ENCODE results near the gene FAM120AOS.

The FAM120AOS gene

DNA sequence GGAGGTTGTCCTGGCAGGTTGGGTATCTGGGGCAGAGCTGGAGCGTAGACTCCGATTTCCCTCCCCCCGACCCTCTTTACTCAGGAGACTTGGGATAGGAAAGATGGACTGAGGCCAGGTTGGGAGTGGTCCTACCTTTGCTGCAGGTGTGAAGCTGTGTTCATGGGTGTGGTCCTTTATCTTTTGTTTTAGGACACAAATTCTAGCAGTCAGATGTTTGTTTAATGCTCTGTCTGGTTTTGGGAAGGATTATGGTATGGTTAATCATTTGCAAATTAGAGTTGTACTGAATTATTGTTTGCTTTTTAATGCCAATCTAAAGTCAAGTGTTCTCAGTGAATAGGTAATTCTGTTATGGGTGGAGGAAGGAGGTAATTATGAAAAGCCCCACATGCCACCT lies 14.1 kb upstream of the FAM120AOS start:
- in situ Hi-C loops (cut with HindIII; ENCODE audit: low sequenced_read_pairs): no loop called here

DNA sequence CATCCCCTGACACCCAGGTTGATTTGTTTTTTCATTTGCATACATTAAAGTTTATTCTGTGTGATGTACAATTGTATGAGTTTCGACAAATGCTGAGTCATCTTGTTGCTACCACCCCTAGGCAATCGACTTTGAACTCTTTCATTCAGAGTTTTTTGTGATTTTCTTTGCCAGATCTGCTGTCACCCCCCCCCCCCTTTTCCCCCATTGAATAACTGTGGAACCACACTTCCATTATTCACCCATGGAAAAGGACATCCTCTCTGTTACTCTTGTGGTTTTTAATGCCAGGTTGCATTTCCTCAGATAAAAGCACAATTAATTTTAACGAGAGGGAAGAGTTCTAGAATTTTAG lies 13.7 kb upstream of the FAM120AOS start:
- in situ Hi-C loops (cut with HindIII; ENCODE audit: low sequenced_read_pairs): no loop called here

DNA sequence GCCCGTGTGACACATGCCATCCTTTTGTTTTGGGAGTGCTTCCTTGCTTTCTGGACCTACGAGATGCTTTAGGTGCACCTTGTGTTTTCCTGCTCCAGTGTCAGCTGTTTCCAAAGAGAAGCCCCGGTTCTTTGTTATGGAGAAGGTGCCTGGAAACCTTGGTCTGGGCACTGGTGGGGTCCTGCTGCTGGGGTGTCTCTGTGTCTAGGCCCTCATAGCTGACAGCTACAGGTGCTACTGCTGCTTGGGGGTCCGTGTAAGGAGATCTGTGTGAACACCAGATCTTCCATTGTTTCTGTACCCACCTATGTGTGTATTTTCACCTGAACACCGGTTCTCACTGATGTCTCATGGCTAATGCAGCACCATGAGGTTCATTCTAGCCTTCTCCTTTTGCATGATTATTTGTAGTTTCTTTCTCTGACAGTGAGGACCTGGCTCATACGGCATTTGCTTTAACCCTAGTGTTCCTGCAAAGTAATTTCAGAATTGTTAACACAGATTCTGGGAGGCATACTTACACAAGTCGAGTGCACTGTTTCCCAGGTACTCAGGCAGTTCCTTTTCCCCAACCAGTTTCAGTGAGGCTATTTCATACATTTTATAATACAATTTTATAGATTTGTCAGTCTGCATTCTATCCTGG lies 13.2 kb upstream of the FAM120AOS start:
- in situ Hi-C loops (cut with HindIII; ENCODE audit: low sequenced_read_pairs): no loop called here

DNA sequence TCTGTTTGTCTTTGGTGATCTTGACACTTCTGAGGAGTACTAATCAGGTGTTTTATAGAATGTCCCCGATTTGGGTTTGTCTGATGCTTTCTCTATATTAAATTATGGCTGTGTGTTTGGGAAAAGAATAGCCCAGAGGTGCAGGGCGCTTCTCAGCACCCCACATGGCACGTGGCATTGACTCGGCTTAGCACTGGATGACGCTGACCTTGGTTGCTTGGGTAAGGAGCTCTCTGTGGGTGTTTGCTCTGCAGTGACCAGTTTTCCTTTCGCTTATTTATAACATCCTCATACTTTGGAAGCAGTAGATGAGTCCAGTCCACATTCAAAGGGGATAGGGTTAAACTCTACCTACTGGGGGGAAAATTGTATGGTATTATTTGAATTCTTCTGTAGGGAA lies 12.5 kb upstream of the FAM120AOS start:
- in situ Hi-C loops (cut with HindIII; ENCODE audit: low sequenced_read_pairs): no loop called here

DNA sequence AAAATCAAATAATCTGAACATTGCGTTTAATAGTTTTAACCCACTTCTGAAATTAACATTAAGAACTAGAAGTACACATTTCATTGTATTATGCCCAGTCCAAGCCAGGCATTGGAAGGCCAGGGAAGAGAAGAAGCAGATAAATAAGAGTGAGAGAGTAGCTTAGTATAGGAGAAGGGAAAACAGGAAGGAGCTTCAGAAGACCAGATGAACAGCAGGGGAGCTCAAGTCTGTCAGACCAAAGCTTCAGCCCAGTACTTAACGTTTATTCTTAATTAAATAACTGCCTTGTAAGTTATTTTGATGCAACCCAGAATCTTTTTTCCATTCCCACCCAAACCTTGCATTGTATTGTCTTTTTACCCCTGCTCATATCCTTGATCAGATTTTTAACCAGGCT lies 11.5 kb upstream of the FAM120AOS start:
- in situ Hi-C loops (cut with HindIII; ENCODE audit: low sequenced_read_pairs): no loop called here

DNA sequence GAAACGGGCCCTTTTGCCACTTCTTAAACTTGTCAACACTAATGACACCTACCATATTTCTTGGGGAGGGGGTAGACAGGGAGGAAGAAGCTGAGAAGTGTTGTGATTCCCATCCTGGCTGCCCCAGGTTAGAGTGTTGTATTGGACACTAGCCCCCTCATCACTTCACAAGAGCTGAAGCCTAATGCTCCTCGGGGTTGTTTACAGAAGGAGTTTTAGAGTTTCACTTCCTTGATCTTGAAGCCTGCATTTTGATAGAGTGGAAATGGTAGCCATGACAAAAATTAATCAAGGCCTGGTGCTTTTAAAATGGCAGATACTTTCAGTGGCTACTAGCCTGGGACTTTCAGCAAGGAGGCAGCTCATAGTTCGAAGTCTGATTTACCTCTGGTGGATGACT lies 11.0 kb upstream of the FAM120AOS start:
- in situ Hi-C loops (cut with HindIII; ENCODE audit: low sequenced_read_pairs): no loop called here

DNA sequence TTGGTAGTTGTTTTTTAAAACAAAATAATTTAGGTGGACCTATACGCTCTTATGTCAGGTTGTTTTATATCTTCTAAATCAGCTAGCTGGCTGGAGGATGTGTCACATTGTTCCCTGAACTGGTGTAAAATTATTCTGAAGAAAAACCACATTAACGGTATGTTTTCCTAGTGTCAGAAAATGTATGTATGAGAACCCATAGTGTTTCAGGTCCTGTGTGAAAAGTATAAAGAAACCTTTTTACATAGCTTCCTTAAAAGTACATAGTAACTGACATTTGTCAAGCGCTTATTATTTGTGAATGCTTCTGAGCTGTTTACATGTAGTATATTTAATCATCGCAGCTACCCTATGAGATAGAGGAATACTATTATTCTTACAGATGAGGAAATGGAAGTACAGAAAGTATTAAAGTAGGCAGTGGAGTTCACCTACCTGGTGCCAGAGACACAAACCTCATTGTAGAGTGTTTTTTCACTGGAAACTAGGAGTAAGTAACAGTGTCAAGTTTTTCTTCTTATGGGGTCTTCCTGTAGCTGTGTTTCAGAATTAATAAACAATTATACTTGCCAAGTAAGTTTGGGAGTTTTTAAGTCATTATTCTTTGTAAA lies 10.4 kb upstream of the FAM120AOS start:
- in situ Hi-C loops (cut with HindIII; ENCODE audit: low sequenced_read_pairs): no loop called here

DNA sequence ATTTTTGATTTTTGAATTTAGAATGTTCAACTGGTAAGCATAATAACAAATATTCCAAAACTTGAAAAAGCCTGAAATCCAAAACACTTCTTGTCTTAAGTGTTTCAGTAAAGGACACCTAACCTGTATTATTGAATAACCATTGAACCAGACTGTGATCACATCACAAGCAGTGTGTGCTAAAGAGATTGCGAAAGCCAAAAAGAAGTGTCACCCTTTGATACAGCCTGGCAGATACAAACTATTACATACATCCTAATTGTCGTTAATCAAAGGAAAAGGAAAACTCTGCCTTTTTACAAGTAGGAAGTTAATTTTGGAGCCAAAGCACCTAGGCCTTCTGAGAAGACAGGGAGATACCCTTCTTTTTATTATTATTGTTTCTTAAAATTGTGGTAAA lies 8.4 kb upstream of the FAM120AOS start:
- in situ Hi-C loops (cut with HindIII; ENCODE audit: low sequenced_read_pairs): no loop called here

DNA sequence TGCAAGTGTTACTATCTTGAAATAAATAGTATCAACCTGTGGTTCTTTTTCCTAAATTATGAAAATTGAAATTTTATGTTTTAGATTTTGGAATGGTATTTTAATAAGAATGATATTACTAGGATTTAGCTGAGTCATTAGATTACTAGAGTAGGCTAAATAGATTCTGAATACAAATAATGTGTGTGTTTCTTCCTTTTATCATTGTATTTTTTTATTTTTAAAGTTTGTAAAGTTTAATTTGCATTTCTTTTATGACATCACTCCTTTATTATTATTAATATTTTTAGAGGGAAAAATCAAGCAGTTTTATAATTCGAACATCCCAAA lies 8.0 kb upstream of the FAM120AOS start:
- in situ Hi-C loops (cut with HindIII; ENCODE audit: low sequenced_read_pairs): no loop called here

DNA sequence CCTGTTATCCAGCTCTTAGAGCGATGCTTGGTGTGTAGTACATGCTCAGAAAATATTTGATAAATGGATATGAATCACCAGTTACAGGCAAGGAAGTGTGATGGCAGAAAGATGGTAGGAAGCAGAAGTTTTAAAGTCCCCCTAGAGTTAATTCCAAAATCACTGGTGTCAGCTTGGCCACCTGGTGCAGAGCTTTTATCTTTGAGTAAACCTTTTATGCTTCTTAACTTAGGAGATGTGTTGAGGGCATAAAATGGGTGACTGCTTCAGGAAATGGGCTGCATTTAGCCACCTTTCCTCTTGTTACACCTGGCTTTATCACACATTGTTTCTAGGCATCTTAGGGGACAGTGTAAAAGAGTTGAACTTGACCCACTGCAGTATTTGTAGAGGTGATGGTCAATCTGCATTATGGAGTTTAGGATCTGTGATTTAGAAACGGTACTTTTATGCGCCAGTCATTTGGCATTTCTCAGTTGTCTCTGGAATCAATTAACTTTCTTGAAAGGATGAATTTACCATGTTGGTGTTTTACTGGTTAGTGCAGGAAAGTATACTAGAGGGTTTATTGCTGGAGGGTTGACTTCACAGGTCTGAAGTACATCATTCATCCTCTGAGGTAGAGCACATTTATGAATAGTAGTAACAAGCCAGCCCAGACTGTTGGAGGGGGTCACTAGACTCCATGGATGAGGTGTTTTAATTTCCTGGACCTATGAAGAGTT lies 7.5 kb upstream of the FAM120AOS start:
- in situ Hi-C loops (cut with HindIII; ENCODE audit: low sequenced_read_pairs): no loop called here

DNA sequence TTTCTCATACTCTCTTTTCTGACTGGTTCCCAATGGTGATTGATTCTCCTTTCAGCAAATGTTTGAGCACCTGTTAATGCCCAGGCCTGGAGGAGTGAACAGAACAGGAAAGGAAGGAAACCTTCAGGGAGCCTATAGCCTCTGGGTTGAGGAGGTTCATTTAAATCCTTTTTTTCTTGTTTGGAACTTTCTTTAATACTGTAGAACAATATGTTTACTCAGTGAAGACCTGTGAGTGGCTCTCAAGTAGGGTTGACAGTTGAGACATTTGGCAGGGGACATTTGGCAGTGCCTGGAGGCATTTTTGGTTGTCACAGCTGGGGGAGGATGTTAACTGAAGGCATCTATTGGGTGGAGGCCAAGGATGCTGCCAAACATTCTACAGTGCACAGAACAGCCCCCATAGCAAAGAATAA lies 6.1 kb upstream of the FAM120AOS start:
- in situ Hi-C loops (cut with HindIII; ENCODE audit: low sequenced_read_pairs): no loop called here

DNA sequence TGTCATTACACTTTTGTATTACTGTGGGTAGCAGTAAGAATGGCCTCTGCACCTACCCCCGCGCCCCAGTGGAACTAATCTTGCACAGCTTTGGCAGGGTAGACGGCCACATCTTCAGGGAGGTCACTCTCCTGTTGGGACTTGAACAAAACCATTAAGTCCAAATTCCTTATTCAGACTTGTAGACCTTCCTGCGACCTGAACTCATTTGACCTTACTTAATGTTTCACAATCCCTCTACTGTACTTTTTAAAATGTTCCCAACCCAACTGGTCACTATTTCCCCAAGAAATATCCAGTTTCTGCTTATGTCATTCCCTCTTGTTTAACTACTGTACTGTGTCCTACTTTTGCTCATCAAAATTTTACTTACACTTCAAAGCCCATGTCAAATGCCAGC lies 5.3 kb upstream of the FAM120AOS start:
- in situ Hi-C loops (cut with HindIII; ENCODE audit: low sequenced_read_pairs): no loop called here

DNA sequence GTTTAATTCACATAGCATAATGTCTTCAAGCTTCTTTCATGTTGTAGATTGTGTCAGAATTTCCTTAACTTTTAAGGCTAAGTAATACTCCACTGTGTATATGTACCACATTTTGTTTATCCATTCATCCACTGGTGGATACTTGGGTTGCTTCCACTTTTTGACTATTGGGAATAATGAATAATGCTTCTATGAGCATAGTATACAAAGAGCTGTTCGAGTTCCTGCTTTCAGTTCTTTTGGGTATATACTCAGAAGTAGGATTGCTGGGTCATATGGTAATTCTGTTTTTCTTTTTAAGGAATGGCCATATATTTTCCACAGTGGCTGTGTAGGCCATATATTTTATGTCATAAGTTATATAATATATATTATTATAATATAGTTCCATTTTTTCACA lies 3.6 kb upstream of the FAM120AOS start:
- in situ Hi-C loops (cut with HindIII; ENCODE audit: low sequenced_read_pairs): no loop called here

DNA sequence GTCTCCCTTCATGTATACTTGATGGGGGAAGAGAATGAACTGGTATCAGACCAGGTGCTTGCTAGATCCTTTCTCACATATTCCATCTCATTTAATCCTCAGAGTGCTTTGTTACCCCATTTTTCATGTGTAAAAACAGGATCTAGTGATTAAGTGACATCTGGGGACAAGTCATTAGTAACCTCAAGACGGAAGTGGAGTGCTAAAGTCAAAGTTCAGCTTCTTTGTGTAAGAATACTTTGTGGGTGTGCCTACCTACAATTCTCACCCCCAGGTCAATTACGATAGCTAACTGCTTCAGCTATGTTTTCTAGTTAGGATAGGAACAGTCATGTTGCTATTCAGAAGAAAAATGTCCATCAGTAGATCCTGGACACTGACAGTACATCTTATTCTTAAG lies 3.1 kb upstream of the FAM120AOS start:
- in situ Hi-C loops (cut with HindIII; ENCODE audit: low sequenced_read_pairs): no loop called here

DNA sequence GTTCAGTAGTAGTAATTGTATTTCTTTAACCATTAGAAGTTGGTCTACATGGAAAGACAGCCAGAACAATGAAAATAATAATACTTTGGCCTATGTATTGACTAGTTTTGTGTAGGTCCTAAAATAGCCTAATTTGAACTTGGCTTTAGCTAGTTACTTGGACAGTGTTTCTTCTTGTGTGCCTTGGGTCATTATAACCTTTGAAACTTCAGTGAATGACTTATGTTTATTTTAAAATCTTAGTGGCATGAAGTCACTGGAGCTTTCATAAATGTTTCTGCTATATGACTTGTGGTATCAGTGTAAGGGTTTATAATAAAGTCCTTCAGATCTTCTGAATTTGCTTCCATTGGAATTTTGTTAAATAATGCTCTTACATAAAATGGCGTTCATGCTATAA lies 2.6 kb upstream of the FAM120AOS start:
- in situ Hi-C loops (cut with HindIII; ENCODE audit: low sequenced_read_pairs): no loop called here

DNA sequence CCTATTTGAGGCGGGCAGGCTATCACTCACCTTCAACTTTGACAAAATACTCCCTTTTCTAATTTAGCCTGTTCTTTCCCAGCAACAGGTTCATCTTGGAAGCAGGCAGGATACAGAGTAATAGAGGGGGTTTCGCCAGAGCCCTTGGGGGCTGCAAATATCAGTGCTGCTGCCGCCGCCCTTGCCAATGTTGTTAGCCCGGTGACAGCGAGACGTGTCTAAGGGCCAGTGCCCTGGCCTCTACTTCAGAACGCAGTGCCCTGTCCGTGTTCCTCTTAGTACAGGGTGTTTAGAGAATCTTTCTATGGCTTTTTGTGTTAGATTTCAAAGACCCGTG lies 703 bp downstream of the FAM120AOS start:
- in situ Hi-C loops (cut with HindIII; ENCODE audit: low sequenced_read_pairs): no loop called here

DNA sequence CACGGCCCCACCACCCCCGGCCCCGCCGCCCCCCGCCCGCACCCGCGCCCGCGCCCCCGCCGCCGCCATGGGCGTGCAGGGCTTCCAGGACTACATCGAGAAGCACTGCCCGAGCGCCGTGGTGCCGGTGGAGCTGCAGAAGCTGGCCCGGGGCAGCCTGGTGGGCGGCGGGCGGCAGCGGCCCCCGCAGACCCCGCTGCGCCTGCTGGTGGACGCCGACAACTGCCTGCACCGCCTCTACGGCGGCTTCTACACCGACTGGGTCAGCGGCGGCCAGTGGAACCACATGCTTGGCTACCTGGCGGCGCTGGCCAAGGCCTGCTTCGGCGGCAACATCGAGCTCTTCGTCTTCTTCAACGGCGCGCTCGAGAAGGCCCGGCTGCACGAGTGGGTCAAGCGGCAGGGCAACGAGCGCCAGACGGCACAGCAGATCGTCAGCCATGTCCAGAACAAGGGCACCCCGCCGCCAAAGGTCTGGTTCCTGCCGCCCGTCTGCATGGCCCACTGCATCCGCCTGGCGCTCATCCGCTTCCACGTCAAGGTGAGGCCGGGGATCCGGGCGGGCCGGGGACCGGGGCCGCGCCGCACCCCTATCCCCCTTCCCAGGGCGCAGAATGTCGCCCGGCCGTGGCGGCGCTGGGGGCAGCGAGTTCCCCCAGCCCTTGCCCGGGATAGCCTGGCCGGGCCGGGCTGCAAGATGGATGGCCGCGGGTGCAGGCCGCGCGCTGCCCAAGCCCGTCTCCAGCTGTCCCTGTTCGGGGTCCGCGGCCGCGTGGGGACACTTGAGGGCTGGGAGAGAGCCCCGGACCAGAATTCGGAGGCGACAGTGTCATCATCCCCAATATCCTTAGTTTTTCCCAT lies 1.3 kb downstream of the FAM120AOS start:
- in situ Hi-C loops (cut with HindIII; ENCODE audit: low sequenced_read_pairs): no loop called here

DNA sequence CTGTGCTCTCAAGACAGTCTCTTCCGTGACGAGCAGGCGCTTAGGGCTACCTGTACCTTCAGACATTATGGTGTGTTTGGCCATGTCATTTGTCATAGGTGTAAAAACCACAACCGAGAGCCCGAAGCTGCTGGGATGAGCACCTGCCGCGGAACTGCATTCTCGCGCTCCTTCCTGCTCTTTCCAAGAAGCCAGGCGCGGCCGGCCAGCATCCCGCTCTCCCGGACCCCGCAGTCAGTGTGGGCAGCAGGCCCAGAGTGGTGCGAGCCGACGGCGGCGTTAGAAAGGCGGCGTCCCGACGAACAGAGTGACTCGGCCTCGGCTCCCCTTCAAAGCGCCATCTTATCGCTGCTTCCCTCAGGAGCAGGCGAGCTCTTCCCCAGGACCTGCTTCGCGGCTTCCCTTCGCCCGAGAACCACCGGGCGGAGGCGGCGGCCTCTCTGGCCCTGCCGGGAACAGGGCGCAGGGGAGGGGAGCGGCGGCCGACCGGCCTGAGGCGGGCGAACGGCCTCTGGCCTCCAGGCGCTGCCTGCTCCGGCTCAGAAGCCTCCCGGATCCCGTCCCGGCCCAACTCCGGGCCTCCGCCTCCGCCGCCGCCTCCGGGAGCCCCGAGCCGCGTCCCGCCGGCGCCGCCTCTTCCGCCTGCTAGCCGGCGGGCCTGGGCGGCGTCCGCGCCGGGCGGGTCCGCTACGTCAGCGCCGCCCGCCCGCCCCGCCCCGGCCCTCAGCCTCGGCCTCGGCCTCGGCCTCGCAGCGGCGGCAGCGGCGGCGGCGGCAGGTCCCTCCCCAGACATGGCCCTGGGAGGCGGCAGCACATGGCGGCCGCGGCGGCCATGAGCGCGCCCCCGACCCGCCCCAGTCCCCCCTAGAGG lies 2.2 kb downstream of the FAM120AOS start, which contains the start of gene FAM120A:
Gene FAM120A (plus strand): TSS at position 741 of the 871 bp plus-strand sequence. CDS start 231 bp downstream, outside the sequence.
- in situ Hi-C loops (cut with HindIII; ENCODE audit: low sequenced_read_pairs): no loop called here

DNA sequence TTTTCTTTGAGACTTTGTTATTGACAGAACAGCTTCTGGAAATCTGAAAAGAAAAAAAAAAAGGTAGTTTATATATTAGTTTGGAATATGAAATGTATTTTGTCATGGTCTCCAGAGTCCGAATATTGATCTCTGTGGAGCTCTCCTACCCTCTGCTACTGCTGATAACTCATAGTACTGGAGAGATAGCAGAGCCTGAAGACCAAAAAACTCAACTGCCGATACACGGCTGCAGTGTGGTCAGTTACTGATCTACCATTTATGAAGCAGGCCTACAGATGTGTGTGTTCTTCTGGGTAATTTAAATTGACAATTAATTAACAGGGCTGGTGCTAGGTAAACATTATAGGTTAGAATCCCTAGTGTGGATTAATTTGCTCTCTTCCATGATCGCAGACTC lies 5.7 kb downstream of the FAM120AOS start:
- in situ Hi-C loops (cut with HindIII; ENCODE audit: low sequenced_read_pairs): no loop called here

DNA sequence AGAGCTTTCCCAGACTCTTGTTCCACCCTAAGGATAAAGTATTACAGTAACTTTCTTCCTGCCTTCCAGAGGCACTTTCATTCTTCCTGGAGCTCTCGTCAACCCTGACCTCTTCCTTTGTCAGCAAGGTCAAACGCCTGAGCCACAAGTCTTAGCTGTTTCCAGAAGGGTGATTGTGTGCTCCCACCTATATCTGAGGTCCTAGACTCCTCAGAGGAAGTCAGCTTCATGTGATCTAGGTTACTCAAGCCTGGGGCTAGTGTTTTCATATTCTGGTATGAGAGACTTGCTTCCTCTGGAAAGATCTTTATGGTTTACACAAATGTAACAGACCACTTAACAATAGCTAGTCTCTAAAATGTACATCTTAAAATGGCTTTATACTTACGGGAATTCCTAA lies 7.3 kb downstream of the FAM120AOS start:
- in situ Hi-C loops (cut with HindIII; ENCODE audit: low sequenced_read_pairs): no loop called here
